GM12865 (cell line): ENCODE results near the gene CELSR1.

ENCODE experiments used
- DNase-seq: peaks from one replicate; pipeline ENCODE4 v3.0.0; 2010; ENCODE audit warnings: low read depth
- H3K4me3 ChIP-seq: 2 replicates; pipeline ENCODE4 v1.5.1; 2011; ENCODE audit warnings: mild to moderate bottlenecking, low read depth, low read length, control low read depth
- TF ChIP-seq, protein P1 (sequence below): IDR thresholded peaks from 2 replicates; pipeline ENCODE4 v1.5.1; 2011; ENCODE audit warnings: low read length, control low read depth, low read depth, inconsistent platforms; ENCODE audit not compliant: insufficient read depth; ENCODE audit errors: missing control alignments

CELSR1 gene

DNA sequence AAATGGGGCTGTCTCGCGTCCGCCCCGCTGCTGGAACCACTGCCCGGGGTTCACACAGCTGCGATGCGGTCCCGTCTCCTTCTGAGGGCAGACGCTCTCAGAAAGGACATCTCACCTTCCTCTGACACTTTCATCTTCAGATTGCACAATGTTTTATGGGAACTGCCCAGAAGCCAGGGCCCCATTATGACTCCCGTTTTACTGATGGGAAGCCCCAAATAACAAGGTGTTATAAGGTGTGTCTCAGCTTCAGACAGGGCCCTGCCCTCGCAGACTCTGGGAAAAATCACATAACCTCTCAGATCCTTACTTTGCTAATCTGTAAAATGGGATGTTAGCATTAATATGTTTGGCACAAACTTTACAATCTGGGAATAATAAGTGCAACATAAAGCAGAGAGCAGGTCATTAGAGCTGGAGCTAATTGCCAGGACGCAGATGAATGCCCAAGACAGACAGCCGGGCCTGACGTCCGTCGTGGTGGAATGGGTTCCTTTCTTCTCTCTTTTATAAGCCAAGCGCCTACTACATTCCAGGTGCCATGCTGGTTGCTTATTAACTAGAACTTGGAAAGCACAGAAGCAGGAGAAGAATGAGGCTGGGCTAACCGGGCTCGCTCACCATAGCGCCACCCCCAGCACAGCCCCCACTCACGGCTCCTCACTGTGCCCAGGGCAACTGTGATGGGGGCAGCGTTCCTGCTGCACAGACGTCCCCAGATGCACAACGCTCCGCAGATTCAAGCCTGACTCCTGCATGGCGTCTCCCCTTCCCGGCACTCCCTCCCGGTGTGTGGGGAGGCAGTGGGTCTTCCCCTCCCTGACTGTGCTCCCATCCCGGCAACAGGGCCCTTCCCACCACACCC, 158.1 kb downstream of the CELSR1 start:
- TF ChIP-seq, protein P1, sequence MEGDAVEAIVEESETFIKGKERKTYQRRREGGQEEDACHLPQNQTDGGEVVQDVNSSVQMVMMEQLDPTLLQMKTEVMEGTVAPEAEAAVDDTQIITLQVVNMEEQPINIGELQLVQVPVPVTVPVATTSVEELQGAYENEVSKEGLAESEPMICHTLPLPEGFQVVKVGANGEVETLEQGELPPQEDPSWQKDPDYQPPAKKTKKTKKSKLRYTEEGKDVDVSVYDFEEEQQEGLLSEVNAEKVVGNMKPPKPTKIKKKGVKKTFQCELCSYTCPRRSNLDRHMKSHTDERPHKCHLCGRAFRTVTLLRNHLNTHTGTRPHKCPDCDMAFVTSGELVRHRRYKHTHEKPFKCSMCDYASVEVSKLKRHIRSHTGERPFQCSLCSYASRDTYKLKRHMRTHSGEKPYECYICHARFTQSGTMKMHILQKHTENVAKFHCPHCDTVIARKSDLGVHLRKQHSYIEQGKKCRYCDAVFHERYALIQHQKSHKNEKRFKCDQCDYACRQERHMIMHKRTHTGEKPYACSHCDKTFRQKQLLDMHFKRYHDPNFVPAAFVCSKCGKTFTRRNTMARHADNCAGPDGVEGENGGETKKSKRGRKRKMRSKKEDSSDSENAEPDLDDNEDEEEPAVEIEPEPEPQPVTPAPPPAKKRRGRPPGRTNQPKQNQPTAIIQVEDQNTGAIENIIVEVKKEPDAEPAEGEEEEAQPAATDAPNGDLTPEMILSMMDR = no peak
- DNase-seq = no peak
- no peak overlapping the region for H3K4me3 ChIP-seq

DNA sequence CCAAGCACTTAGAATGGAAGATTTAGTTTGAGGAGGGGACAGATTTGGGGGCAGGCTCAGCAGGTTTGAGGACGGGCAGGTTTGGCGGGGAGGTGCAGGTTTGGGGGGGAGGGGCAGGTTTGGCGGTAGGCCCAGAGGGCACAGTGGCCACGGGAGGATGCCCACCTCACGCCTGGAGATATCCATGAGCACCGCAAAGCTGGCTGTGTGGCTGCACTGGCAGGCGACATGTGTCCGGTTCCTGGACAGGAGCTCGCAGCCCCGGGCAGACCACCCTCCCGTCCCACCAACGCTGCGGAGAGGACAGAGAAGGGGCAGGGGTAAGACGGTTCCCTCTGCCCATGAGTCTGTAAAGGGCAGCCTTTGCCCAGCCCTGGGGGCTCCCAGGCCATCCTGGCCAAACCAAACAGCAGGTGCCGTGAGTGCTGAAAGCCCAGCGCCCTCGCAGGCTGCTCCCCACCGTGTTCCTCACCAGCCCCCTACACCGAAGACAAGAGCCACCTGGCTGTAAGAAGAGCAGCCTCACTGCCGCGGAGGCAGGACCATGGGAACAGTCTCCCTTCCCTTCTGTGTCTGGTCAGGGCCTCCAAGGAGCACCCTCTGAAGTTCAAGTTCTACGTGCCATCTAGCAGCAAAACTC, 158.9 kb downstream of the CELSR1 start:
- no peak overlapping the region for H3K4me3 ChIP-seq
- no peak for DNase-seq
- TF ChIP-seq, protein P1 = no peak

DNA sequence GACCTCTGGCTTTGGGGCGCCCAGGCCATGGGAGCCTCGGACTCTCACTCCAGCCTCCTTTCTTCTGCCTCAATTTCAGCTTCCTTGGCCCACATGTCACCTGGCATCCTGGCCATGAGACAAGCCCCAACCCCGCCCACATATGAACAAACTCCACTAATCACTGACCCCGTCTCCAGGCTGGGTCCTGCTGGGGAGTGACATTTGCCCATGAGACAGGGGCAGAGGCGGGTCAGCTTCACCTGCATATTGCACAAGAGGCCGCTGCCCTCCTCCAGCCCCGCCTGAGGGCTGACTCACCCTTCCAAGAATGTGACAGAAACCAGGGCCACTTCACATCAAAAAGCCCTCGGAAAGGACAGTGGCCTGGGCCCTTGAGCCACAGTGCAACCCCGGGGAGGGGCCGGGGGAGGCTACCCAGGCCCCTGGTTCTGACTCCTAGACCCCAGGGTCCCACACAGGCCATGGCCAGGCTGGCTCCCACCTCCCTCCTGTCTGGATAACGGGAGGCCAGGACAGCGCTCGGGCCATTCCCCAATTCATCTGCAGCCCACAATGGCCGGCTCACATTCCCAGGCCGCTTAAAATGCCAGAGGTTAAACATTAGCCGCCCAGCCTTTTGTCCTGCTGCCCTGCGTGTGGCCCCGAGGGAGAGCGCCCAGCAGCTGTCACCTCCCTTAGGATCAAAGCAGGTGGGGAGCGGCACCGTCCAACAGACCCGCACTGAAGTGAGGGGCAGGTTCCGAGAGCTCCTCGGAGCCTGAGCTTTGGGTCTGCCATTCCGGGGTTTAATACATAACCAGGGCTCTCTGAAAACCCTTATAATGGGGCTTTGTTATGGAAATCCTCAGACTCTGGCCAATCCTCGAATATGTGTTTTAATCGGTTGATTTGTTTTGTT, 159.6 kb downstream of the CELSR1 start:
- no peak for DNase-seq
- TF ChIP-seq, protein P1 = no peak
- no peak overlapping the region for H3K4me3 ChIP-seq

DNA sequence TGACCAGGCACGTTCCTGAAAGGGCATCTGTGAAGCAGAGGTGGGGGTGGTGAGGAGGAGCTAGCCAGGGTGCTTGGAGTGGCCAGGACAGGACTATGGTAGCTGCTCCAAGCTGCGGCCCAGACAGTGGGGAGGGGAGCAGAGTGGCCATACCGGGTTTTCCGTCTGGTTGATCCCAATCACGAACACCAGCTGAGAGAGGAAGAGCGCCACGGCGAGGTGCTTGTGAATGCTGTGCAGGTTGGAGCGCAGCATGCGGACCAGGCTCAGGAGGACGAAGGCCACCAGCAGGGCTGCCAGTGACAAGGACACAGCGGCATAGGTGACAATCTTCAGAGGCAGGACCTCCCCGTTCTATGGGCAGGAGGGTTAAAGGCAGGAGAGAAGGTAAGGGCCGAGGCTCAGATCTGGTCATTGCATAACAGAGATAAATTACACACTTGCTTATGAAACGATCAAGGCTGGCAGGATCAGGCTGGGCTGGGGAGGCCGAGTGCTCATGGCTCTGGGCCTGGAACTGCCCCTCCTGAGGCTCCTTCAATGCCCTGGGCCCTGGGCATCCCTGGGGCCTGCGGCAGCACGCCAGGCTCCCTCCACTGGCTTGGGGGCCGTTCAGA, 160.4 kb downstream of the CELSR1 start:
- TF ChIP-seq, protein P1 = no peak
- H3K4me3 ChIP-seq = no peak overlapping the region
- DNase-seq = no peak

DNA sequence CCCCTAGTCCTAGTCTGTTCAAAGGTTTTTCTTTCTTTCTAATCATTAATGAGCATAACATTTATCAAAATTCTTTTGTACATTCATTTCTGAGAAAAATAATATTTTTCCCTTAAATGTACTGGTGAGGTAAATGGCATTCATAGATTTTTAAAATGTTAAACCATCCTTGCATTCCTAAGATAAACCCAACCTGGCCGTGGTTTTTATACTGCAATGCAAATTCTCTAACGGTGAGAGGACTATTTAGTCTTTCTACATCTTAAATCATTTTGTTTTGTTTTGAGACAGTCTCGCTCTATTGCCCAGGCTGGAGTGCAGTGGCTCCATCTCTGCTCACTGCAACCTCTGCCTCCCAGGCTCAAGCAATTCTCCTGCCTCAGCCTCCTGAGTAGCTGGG, 161.3 kb downstream of the CELSR1 start:
- DNase-seq = no peak
- no peak overlapping the region for H3K4me3 ChIP-seq
- TF ChIP-seq, protein P1 = no peak
